Progenitor cell of endocrine pancreas (in vitro differentiated cells): Measurements from ENCODE around the gene ACTR3C. TPM values are rescaled to one million over a fixed set of nuclear protein-coding genes. Genes with fewer than 3 reads are reported as not detected.

Experiments used
- DNase-seq: peaks from one replicate; pipeline ENCODE4 v3.0.0; 2021; ENCODE audit warnings: low spot score; ENCODE audit not compliant: unreplicated experiment
- H3K27ac Mint-ChIP-seq: 2 replicates; pipeline ENCODE4 v1.8.0; 2021; ENCODE audit warnings: mild to moderate bottlenecking, moderate library complexity, mixed read lengths
- H3K27me3 Mint-ChIP-seq: 2 replicates; pipeline ENCODE4 v1.8.0; 2021; ENCODE audit warnings: mixed read lengths
- H3K36me3 Mint-ChIP-seq: 2 replicates; pipeline ENCODE4 v1.8.0; 2022; ENCODE audit warnings: mixed read lengths; ENCODE audit not compliant: insufficient read depth
- H3K4me1 Mint-ChIP-seq: 2 replicates; pipeline ENCODE4 v1.8.0; 2021; ENCODE audit warnings: low read depth, mixed read lengths
- H3K4me3 Mint-ChIP-seq: 2 replicates; pipeline ENCODE4 v1.8.0; 2021; ENCODE audit warnings: low read depth, mild to moderate bottlenecking, moderate library complexity, mixed read lengths
- H3K9me3 Mint-ChIP-seq: 2 replicates; pipeline ENCODE4 v1.8.0; 2021; ENCODE audit warnings: low read depth, mixed read lengths
- CTCF ChIP-seq: fragments of 200-600 bp; sonication (generic); IDR thresholded peaks from one replicate; pipeline ENCODE4 v1.5.0; 2021; ENCODE audit warnings: antibody characterized with exemption, mild to moderate bottlenecking; ENCODE audit not compliant: unreplicated experiment
- long read RNA-seq: library from polyadenylated mRNA; unstranded; transcript quantifications from one replicate; pipeline ENCODE4 v2.0.0, GENCODE V29; 2020
- total RNA-seq: library from RNA; stranded (reverse); gene quantifications from 2 replicates; pipeline ENCODE4 v1.2.1, GENCODE V29; 2021

The ACTR3C gene
- 2.3 and 3.3 TPM in 2 replicates for total RNA-seq
- long read RNA-seq, partial matches to known transcripts: 1 of 6 reads
- long read RNA-seq, other reads (novel, unspliced or antisense): 5 of 6 reads

GRCh38 chr7:150322833-150323681, at the start of gene ACTR3C, which contains the start of gene LRRC61:
Gene ACTR3C (minus strand): TSS chr7:150323545. CDS start chr7:150295296, 28,249 bp downstream.
Gene LRRC61 (plus strand): TSS chr7:150323355. CDS start chr7:150336862, 13,507 bp downstream.
- no peaks in the 10 kb centered on the region for H3K27me3 Mint-ChIP-seq
- DNase-seq: peak; percentile 69
- H3K4me3 Mint-ChIP-seq: peak within 1 kb of the TSS; percentile 92
- H3K9me3 Mint-ChIP-seq: no peaks in the 10 kb centered on the region
- H3K4me1 Mint-ChIP-seq: peaks cover 13% of the 10 kb centered on the region
- H3K36me3 Mint-ChIP-seq: peaks cover 4% of the 10 kb centered on the region
- peak within 1 kb of the TSS; percentile 97 for H3K27ac Mint-ChIP-seq
- TF ChIP-seq CTCF: peak; percentile 45

- TF ChIP-seq CTCF: no peak
- H3K4me1 Mint-ChIP-seq: peaks cover 31% of the 10 kb centered on the region
- no peak for DNase-seq
- no peak overlapping the region for H3K27ac Mint-ChIP-seq
- H3K27me3 Mint-ChIP-seq: no peaks in the 10 kb centered on the region
- no peak overlapping the region for H3K4me3 Mint-ChIP-seq
- H3K36me3 Mint-ChIP-seq: peaks cover 14% of the 10 kb centered on the region
- no peaks in the 10 kb centered on the region for H3K9me3 Mint-ChIP-seq
Measured at GRCh38 chr7:150372271-150373048, 49.1 kb upstream of the ACTR3C start.

GRCh38 chr7:150371996-150372270, 48.6 kb upstream of the ACTR3C start:
- peaks cover 14% of the 10 kb centered on the region for H3K36me3 Mint-ChIP-seq
- H3K27me3 Mint-ChIP-seq: no peaks in the 10 kb centered on the region
- H3K27ac Mint-ChIP-seq: no peak overlapping the region
- no peak overlapping the region for H3K4me3 Mint-ChIP-seq
- H3K4me1 Mint-ChIP-seq: peaks cover 30% of the 10 kb centered on the region
- no peaks in the 10 kb centered on the region for H3K9me3 Mint-ChIP-seq
- DNase-seq: no peak
- TF ChIP-seq CTCF: no peak

GRCh38 chr7:150371131-150371995, 48.0 kb upstream of the ACTR3C start:
- Mint-ChIP-seq H3K9me3 (no peaks in the 10 kb centered on the region), H3K4me1 (peaks cover 27% of the 10 kb centered on the region), H3K27me3 (no peaks in the 10 kb centered on the region), H3K4me3 (no peak overlapping the region), H3K36me3 (peaks cover 14% of the 10 kb centered on the region), H3K27ac (no peak overlapping the region)
- TF ChIP-seq CTCF: no peak
- DNase-seq: no peak
